Stimulated activated CD8-positive, alpha-beta memory T cell treated with anti-CD3 and anti-CD28 coated beads, Interleukin-15, amount 100 ng/mL, for 4 hours (primary cell): ENCODE measurements around the gene PNPLA6.
"Not testable (repeated sequence)": the region's sequence is repeated elsewhere in the genome, so short reads cannot be mapped to it uniquely, and the experiment has no call there.

Experiments
- DNase-seq, 2 donors: peaks; one replicate each; pipeline ENCODE4 v3.0.0-alpha.2; 2020; ENCODE audit warnings: low read depth in 2 of 2

The PNPLA6 gene

DNA sequence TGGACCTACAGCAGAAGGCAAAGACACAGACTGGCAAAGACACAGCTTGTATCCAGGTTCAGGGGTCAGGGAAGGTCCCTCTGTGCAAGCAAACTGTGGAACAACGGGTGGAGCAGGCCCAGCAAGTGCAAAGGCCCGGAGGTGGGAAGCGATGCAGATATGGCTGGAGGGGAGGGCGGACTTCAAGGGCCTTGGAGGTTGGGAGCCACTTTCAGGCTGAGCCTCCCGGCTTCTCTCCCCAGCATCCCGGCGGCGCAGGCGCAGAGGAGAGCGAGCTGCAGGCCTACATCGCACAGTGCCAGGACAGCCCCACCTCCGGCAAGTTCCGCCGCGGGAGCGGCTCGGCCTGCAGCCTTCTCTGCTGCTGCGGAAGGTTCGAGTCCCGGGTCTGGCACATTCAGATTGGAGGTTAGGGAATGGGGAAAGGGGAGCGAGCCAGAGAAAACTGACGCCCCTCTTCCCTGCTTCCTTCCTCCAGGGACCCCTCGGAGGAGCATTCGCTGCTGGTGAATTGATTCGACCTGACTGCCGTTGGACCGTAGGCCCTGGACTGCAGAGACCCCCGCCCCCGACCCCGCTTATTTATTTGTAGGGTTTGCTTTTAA, 2.1 kb upstream of the PNPLA6 start:
- no peak for DNase-seq

DNA sequence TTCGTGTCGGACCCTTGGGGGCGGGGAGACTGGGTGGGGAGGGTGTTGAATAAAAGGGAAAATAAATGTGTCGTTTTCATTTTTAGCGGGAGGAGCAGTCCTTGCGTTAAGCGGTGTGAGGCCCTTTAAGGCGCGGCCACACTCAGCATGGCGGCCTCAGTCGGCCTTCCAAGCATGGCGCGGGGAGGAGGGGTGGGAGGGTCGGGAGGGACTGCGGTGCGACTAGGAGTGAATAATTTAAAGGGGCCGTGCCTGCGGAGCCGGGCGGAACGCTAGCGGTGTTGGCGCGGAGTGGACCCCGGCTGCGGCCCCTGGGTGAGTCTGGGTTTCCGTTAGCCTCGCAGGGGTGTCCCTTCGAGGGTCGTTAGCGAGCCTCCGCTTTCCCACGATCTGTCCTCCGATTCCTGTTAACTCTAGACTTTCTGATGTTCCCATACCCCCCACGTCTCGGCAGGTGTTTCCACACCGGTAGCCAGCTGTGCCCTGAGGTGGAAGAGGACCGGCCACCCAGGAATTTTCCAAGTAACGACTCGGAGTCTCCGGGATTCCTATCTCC, 1.5 kb upstream of the PNPLA6 start:
- DNase-seq: peak; percentile 64 to 71

DNA sequence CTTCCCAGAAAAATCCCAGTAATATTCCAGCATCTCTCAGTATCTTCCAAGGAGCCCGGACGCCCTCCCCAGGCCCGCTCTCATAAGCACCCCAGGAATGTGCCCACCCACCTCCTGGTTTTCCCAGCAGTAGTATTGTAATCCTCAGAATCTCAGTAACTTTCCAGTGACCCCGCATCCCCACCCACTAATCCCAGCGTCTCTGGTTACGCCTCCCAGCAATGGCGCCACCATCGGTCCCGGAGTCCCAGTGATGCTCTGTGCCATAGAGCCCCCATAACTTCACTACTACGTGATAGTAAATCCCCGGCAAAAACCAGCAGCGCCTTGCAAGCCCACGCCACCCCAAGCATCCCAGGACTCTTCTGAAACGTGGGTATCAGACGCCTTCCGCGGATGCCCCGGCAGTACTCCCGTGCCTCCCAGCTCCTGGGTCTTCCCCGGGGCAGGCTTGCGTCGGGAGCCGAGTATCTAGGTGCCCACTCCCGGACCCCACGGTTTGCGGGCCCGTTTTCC, 928 bp upstream of the PNPLA6 start:
- DNase-seq: peak in 1 of 2 donors; percentile 10

DNA sequence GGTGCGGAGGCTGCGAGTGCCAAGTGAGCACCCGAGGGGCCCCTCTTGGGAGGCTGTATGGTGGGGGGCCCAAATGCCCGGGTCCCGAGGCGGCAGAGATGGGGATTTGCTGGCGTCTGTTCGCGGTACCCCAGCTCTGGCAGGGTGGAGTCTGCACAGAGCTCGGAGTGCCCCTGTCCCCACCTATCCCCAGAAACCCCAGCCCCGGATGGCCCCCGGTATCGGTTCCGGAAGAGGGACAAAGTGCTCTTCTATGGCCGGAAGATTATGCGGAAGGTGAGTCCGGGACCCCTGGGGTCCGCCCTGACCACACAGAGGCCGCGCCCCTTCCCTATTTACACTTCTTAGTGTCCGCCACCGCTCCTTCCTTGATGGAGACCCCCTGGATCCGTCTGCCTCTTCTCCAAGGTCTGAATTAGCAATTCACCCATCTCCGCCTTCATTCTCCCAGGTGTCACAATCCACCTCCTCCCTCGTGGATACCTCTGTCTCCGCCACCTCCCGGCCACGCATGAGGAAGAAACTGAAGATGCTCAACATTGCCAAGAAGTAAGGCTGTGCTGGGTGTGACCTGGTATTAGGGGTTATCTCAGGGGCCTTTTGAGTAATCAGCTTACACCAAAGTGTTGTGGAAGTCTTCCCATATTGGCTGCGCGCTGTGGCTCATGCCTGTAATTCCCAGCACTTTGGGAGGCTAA, 630 bp downstream of the PNPLA6 start:
- DNase-seq: no peak

DNA sequence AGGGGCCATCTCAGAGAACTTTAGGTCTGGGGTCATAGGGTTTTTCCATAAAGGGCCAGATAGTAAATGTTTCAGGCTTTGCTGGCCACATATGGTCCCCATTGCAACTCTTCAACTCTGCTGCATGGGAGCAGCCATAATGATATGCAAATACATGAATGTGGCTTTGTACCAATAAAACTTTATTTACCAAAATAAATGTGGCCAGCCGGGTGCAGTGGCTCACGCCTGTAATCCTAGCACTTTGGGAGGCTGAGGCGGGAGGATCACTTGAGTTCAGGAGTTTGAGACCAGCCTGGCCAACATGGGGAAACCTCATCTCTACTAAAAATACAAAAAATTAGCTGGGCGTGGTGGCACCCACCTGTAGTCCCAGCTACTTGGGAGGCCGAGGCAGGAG, 3.5 kb downstream of the PNPLA6 start:
- not testable (repeated sequence) for DNase-seq

DNA sequence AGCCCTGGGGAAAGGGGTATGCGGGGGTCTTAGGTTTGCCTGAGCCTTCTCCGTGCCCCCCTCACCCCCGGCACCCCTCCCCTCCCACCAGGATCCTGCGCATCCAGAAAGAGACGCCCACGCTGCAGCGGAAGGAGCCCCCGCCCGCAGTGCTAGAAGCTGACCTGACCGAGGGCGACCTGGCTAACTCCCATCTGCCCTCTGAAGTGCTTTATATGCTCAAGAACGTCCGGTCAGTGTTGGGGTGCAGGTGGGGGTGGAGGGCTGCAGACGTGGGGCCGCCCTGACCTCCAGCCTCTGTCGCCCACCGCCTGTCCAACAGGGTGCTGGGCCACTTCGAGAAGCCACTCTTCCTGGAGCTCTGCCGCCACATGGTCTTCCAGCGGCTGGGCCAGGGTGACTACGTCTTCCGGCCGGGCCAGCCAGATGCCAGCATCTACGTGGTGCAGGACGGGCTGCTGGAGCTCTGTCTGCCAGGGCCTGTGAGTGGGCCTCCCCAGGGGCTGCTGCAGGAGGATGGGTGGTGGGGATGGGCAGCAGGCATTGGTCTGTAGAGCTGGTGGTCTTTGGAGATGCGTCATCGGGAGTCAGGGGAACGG, 4.4 kb downstream of the PNPLA6 start:
- no peak for DNase-seq

DNA sequence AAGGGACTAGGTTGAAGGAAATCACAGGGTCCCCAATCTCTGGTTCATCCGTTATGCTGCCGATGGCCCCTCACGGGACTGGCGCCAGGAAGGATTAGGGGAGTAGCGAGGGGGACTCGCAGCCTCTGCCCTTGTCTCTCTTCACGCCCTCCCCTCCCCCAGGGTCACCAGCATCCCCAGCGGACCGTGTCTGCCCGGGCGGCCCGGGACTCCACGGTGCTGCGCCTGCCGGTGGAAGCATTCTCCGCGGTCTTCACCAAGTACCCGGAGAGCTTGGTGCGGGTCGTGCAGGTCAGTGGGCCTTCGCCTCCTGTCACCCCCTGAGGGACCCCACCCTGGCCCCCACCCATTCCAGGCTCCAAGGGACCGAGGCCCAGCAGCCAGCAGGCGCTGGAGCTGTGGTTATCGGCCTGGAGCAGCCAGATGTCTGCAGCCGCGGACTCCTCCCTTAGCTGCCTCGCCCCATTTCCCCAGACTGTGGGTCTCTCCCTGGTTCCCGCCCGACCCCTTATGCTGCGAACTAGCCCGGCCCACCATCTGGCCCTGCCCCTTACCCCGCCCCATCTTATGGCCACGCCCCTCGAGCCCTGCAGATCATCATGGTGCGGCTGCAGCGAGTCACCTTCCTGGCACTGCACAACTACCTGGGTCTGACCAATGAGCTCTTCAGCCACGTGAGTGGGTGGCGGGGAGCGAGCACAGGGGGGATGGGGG, 5.4 kb downstream of the PNPLA6 start:
- no peak for DNase-seq

DNA sequence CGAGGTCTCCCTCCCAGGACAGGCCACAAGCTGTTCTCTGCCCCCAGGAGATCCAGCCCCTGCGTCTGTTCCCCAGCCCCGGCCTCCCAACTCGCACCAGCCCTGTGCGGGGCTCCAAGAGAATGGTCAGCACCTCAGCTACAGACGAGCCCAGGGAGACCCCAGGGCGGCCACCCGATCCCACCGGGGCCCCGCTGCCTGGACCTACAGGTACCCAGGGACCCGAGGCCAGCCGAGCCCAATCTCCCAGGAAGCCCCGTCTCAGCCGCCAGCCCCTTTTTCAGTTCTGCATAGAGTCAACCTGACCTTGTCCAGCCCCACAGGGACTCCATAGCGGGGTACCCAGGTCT, 5.9 kb downstream of the PNPLA6 start:
- no peak for DNase-seq

DNA sequence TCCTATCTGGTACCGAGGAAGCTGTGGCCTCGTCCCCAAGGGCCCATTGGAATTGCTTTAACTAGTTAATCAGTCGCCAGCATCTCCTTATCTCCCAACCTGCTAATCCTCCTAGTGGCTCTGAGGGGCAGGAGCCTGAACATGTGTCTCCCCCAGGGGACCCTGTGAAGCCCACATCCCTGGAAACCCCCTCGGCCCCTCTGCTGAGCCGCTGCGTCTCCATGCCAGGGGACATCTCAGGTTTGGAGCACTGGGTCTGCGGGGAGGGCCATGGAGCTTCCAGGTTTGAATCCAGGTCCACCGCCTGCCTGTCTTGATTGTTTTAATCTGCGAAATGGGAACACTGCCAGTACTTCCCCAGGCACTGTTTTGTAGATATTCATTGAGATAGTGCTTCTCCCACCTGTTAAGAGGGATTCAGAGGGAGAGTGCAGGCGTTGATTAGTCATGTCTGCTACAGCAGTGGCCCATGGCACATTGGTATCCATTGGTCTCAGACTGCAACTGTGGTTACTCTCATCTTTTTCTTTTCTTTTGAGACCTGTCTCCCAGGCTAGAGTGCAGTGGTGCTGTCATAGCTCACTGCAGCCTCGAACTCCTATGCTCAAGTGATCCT, 6.4 kb downstream of the PNPLA6 start:
- no peak for DNase-seq

DNA sequence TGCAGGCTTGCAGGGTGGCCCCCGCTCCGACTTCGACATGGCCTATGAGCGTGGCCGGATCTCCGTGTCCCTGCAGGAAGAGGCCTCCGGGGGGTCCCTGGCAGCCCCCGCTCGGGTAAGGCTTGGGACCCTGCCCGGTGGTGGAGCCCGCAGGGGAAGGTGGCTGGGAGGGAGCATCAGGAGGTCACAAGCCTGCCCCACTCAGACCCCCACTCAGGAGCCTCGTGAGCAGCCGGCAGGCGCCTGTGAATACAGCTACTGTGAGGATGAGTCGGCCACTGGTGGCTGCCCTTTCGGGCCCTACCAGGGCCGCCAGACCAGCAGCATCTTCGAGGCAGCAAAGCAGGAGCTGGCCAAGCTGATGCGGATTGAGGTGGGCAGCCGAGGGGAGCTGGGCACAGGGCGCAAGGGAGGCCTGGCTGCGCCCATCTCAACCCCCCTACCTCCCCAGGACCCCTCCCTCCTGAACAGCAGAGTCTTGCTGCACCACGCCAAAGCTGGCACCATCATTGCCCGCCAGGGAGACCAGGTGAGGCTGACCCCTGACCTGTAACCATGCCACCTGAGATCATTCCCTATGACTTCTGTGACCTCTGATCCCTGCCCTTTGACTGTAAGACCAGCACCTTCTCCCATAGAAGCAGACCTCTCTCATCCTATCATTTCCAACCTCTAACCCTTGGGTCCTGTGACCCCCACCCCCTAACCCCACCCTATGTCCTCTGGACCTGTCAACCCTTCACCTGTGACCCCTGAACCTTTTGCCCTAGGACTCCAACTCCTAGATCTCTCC, 7.2 kb downstream of the PNPLA6 start:
- no peak for DNase-seq

DNA sequence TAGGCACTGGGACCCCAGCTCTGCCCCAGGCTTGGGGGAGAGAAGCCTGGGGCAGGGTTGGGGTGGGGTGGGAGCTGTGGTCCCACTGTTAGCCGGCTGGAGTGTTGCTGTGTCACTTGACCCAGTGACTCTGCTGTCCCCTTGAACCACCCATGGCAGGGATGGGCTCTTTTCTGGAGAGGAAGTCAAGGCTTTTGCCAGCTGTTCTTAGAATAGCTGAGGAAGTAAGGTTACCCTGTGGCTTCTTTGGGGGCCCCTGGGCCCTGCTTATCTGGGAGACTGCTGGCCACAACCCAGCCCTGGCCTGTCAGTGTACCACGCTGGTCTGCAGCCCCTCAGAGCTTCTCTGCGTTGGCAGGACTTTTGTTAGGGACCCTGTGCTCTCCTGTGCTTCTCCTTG, 9.1 kb downstream of the PNPLA6 start:
- no peak for DNase-seq

DNA sequence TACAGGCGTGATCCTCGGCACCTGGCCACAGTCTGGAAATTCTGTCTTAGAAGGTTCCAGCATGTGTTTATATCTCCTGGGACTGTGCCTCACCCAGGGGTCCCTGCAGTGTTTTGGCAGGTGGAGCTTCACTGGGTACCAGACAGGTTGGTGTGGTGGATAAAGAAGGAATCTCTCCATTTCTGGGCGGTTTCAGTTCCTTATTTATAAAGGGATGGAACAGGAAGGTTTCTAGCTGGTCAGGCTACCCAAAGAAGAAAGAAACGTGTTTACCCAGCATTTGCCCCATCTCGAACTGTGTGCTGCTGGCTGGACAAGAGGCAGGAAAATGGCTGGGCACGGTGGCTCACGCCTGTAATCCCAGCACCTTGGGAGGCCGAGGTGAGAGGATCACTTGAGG, 9.8 kb downstream of the PNPLA6 start:
- DNase-seq: no peak

DNA sequence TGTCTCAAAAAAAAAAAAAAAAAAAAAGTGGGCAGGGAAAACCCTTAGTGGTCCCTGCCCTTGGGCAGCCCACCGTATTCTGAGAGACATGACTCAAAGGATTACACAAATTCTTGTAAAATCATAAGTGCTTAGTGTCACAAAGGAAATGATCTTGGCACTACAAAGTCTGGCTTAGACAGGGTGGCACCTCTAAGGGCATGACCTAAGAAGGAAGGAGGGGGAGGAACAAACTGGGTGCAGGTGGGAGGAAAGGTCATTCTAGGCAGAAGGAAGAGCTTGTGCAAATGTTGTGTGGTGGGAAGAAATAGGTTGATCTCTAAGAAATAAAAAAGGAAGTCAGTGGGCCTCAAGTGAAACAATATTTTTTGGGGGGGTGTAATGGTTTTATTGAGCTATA, 10.4 kb downstream of the PNPLA6 start:
- DNase-seq: no peak

DNA sequence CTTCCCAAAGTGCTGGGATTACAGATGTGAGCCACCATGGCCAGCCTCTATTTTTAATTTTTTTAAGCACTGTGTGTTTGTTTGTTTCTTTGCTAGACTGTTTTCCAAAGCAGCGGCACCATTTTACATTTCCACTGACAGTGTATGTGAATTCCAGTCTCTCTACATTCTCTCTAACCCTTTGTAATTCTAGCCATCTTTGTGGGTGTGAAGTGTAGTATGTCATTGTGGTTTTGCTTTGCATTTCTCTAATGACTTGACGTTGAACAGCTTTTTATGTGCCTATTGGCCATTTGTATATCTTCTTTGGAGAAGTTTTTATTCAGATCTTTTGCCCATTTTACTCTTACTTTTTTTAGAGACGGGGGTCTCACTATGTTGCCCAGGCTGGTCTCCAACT, 11.6 kb downstream of the PNPLA6 start:
- no peak for DNase-seq

DNA sequence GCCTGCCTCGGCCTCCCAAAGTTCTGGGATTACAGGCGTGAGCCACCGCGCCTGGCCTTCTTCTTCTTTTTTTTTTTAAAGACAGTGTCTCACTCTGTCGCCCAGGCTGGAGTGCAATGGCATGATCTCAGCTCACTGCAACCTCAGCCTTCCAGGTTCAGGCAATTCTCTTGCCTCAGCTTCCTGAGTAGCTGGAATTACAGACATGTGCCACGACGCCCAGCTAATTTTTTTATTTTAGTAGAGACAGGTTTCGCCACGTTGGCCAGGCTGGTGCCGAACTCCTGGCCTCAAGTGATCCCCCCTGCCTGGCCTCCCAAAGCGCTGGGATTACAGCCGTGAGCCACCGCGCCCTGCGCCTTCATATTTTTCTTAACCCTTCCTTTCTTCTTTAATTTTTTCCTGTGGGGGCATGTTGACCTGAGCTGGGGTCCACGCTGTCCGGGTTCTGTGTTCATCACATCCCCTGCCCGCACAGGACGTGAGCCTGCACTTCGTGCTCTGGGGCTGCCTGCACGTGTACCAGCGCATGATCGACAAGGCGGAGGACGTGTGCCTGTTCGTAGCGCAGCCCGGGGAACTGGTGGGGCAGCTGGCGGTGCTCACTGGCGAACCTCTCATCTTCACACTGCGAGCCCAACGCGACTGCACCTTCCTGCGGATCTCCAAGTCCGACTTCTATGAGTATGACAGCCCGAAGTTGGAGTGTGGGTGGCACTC, 14.1 kb downstream of the PNPLA6 start:
- no peak for DNase-seq

DNA sequence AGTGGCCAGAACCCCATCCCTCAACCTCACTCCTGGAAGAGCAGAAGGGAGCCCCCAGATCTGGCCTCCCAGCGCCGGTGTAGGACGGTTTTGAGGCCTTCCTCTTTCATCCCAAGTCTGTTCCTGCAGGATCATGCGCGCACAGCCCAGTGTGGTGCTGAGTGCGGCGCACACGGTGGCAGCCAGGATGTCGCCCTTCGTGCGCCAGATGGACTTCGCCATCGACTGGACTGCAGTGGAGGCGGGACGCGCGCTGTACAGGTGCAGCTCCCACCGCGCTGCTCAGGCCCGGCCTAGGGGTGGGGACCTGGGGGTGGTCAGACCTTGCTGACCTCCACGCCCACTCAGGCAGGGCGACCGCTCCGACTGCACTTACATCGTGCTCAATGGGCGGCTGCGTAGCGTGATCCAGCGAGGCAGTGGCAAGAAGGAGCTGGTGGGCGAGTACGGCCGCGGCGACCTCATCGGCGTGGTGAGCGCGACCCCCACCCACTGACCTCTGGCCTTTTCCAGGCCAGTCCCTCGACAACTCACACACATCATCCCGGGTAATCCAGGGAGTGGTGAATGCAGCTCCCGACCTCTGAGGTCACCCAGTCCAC, 14.8 kb downstream of the PNPLA6 start:
- no peak for DNase-seq

DNA sequence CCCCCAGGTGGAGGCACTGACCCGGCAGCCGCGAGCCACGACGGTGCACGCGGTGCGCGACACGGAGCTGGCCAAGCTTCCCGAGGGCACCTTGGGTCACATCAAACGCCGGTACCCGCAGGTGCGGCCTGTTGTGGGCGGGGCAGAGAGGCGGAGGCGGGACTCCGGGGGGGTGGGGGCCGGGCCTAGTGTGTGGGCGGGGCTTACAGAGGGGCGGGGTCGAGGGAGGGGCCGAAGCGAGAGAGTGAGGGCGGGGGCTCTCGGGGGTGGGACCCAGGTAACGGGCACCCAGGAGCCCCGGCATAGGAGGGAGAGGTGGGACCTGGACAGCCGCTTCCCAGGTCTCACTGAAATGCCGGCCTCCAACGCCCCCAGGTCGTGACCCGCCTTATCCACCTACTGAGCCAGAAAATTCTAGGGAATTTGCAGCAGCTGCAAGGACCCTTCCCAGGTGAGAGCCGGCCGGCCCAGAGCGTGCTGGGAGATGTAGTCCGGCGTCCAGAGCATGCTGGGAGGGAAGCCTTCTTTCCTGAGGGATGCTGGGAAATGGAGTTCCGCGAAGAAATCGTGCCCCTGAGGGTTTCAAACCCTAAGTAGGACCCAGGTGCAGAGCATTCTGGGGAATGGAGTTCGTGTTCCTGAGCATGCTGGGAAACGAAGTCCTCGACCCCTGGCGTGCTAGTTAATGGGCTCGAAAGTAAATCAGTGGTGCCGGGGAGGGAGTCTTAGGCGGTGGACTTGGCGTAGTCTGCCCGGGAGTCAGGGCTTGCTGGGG, 15.7 kb downstream of the PNPLA6 start:
- DNase-seq: no peak

DNA sequence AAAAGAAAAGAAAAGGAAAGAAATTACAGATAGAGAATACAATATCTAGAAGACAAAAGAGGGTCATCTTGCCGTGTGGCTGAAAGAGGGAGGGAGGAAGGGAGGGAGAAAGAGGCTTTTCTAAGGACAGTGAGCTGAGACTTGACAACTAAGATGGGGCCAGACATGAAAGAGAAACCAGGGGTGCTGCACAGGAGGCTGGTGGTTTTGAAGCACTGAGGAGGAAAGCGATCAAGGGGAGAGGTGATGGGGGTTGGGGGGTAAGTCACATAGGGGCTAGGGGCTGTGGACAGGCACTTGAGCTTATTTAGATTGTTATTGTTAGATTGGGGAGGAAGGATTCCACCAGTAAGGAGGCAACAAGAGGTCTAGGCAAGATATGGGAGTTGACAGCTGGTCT, 17.3 kb downstream of the PNPLA6 start:
- no peak for DNase-seq

DNA sequence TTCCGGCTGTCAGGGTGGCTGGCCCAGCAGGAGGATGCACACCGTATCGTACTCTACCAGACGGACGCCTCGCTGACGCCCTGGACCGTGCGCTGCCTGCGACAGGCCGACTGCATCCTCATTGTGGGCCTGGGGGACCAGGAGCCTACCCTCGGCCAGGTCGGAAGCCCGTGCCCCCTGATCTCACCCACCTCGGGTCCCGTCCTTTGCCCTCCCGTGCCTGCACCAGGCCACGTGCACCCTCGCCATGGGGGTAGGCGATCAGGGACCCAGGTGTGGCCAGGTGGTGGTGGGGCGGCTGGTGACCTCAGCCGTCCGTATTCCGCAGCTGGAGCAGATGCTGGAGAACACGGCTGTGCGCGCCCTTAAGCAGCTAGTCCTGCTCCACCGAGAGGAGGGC, 19.0 kb downstream of the PNPLA6 start:
- no peak for DNase-seq
